GM19240 (cell line): Measurements from ENCODE around the gene S100A6.
"Not testable (repeated sequence)": the region's sequence is repeated elsewhere in the genome, so short reads cannot be mapped to it uniquely, and the experiment has no call there.

ENCODE experiments used
- DNase-seq: peaks from one replicate; pipeline ENCODE4 v3.0.0; 2011; ENCODE audit warnings: low spot score; ENCODE audit not compliant: insufficient read length

S100A6 gene

GRCh38 chr1:153535242-153536011, at the start of gene S100A6:
Gene S100A6 (minus strand): TSS chr1:153535991. CDS start chr1:153535339, 652 bp downstream.
- no peak for DNase-seq

DNA sequence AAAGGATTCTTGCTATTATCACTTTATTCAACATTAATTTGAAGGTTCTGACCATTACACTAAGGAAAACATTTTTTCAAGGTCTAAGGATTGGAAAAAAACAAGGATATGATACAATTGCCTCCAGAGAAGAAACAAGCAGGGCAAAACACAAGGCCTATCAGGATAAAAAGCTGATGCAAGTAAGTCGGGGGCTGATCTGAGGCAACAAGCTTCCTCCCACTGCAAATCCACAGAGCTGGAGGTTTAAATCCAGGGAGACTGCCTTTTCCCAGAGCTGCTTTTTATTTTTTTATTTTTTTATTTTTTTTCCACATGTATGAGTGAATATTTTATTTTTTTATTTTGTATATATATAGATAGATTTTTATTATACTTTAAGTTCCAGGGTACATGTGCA, 49.2 kb upstream of the S100A6 start:
- DNase-seq, result no peak

- no peak for DNase-seq
Observed at GRCh38 chr1:153583976-153584375, 48.2 kb upstream of the S100A6 start.

- DNase-seq, result not testable (repeated sequence)
Observed at GRCh38 chr1:153583514-153583913, 47.7 kb upstream of the S100A6 start.

- DNase-seq, result not testable (repeated sequence)
Observed at GRCh38 chr1:153582836-153583235, 47.0 kb upstream of the S100A6 start.

DNA sequence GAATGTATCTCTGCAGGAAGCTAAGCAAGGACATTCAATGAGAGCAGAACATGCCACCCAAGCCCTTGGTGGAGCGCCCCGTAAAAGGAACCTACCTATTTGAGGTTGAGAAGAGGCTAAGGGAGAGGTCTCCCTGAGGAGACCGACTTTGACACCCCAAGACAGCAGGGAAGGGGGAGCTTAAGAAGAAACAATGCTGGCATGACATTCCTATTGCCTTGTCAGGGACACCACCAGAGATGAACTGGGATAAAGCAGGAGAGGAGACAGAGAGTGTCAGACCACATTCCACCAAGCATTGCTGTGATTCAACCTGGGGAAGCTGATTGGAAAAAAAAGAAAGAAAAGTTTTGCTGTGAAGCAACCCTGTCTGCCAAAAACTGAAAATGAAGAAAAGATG, 43.1 kb upstream of the S100A6 start:
- no peak for DNase-seq

GRCh38 chr1:153578490-153578889, 42.7 kb upstream of the S100A6 start:
- no peak for DNase-seq

DNA sequence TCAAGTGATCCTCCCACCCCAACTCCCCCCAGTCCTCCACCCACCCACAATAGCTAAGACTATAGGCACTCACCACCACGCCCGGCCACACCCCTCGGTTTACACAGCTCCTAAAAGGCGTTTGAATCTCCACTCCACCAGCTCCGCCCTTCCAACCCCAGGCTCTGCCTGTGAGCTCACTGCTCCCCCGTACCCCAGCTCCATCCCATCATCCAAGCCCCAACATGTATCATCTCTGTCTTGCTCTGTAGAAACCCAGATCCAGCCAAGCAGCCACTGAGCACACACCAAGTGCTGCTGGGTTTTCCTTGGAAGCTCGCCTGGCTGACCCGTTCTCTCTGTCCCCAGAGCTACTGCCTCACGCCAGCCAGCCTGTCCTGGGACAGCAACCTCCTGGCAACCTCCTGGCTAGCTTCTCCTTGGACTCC, 41.8 kb upstream of the S100A6 start:
- DNase-seq, result no peak

DNA sequence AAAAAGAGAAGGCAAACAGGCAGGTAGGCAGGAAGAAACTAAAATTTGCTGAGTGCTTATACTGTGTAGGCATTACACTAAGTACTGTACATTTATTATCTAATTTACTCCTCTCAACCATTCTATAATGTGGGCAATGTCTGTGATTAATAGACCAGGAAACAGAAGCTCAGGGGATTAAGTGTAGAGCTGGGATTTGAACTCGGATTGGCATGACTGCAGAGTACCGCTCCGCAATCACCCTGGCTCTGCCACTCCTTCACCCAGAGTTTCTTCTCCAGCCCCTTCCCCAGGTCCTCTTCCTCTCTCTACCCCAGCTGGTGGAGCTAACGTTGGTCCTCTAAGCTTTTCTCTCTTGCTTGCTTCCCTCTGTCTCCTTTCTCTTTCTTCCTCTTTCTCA, 41.3 kb upstream of the S100A6 start:
- DNase-seq, result no peak

GRCh38 chr1:153575497-153575896, 39.7 kb upstream of the S100A6 start:
- DNase-seq, result not testable (repeated sequence)

GRCh38 chr1:153575081-153575491, 39.3 kb upstream of the S100A6 start:
- not testable (repeated sequence) for DNase-seq

- no peak for DNase-seq
Observed at GRCh38 chr1:153573351-153573750, 37.6 kb upstream of the S100A6 start.

DNA sequence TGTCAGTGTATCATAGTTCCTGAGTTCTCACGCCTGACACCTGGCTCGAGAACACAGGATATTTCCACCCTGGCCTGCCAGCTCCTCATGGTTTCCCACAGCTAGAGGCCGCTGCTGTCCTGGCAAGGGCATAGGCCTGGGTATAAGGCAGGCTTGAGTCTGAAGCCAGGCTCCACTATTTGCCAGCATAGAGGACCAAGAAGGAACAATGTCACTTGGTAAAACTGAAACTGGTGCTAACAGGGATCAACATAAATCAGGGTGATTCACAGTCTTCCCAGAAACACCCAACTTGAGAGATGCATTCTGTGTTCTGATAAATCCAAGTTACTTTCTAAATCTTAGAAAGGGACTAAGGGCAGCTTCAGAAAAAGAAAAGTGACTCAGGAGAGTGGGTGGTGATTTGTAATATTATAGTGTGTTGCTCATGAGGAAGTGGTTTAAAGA, 36.8 kb upstream of the S100A6 start:
- DNase-seq, result peak; percentile 61

GRCh38 chr1:153571706-153572105, 35.9 kb upstream of the S100A6 start:
- no peak for DNase-seq

- no peak for DNase-seq
Observed at GRCh38 chr1:153570874-153571273, 35.1 kb upstream of the S100A6 start.

DNA sequence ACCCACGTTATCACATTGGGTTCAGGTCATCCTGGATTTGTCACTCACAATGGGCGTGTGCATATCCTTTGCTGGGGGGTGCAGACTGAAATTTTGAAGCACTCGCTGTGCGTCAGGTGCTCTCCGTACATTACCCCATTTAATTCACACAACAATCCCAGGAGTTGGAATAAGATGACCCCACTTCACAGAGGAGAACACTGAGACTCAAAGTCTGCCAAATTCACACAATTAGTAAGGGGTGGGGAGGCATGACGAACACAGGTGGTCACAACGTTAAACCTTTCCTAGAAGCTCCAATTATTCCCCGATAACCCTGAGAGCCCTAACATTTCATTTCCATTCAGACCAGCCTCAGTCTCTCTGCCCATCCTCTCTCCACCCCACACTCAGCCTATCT, 33.7 kb upstream of the S100A6 start:
- no peak for DNase-seq

GRCh38 chr1:153568367-153569099, 32.7 kb upstream of the S100A6 start:
- DNase-seq, result peak; percentile 85

DNA sequence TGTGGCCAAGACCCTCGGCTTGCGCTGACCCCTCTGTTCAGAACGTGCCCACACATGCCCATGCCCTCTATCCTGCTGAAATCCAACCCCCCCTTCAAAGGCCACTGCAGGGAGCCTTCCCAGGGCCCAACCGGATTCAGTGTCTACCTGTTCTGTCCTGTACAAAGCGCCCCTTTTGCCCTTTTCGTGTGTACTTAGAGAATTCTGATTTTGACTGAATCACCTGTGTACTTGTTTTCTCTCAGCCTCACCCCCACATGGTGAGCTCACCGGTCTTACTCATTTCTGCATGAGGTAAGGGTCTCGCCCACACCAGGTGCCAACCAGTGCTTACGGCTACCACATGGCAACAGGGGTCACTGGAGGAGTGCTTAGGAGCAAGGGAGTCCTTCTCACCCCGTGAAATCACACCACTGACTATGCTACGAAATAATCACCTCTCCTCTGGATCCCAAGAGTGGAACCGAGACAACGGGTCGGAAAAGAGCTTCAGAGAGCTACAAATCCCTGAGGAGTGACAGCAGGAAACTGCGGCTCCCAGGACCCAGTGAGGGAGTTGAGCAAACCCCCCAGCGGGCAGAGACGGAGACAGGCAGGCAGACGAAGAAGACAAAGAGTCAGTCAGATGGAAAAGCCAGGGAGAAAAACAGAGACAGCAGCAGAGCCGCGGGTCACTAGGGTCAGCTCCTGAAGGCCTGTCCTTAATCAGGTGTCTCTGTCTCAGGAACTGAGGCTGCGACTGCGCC, 32.0 kb upstream of the S100A6 start:
- no peak for DNase-seq

- DNase-seq, result no peak
Observed at GRCh38 chr1:153566414-153567371, 30.9 kb upstream of the S100A6 start.

DNA sequence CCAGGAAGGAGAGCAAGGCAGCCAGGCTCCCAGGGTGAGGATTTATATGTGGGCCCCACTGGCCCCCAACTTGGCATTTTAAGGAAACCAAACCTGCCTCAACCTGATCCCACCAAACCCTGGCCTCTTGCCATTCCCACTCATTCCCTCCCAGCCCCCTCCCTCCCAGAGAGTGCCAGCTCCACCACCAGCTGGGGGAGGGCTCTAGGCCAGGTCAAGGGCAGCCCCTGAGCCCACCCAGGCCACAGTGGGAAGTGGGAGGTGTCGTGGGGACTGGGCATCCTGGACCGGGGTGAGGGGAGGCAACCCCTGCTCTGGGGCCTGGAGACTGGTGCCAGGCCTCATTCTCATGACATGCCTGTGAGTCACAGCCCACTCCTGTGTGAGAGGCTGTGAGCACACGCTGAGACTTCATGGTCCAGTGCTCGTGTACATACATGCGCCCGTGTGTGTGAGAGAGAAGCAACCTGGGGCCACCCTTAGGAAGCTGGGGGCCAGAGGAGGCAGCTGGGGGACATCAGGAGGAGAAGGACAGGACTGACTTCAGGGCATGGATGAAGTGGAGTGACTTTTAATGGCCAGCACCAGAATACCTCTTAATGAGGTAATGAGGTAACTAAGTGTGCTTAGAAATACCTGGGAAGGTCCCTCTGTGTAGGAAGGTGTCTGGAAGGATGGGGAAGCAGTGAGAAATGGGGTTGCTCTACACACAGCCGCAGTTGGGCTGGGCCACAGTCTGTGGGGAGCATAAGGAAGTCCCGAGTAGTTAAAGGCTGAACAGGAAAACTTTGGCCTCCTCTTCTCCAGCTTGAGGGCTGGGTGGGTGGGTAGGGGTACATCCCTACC, 30.0 kb upstream of the S100A6 start, which contains the start of gene S100A2:
Gene S100A2, minus strand, starts transcription at position 316 of the 846 bp plus-strand sequence. CDS start 1,967 bp downstream, outside the sequence.
- no peak for DNase-seq
